HepG2 (cell line): Measurements from ENCODE around the gene TSPYL4. TPM values are rescaled to one million over a fixed set of nuclear protein-coding genes. Genes with fewer than 3 reads are reported as not detected.

Source experiments
- ATF6 ChIP-seq: sonication (generic); formaldehyde crosslinking; conservative IDR thresholded peaks from 2 replicates; pipeline ENCODE4 v1.4.0; 2020; ENCODE audit warnings: missing genetic modification reagents
- BCL6 ChIP-seq: IDR thresholded peaks from 2 replicates; pipeline ENCODE4 v1.6.1; 2016; ENCODE audit warnings: missing genetic modification reagents, missing compliant biosample characterization
- CENPT ChIP-seq: sonication (generic); formaldehyde crosslinking; IDR thresholded peaks from 2 replicates; pipeline ENCODE4 v1.8.0; 2022; ENCODE audit warnings: low read depth, mild to moderate bottlenecking, moderate library complexity, missing genetic modification reagents
- EHMT2 ChIP-seq: fragments of 200-600 bp; sonication (generic); IDR thresholded peaks from 2 replicates; pipeline ENCODE4 v1.7.0; 2017; ENCODE audit warnings: antibody characterized with exemption, low read depth, low read length, borderline replicate concordance
- ELF1 ChIP-seq: sonication (generic); formaldehyde crosslinking; IDR thresholded peaks from 2 replicates; pipeline ENCODE4 v1.4.0; 2020; ENCODE audit warnings: missing genetic modification reagents
- HDAC1 ChIP-seq: sonication (generic); formaldehyde crosslinking; IDR thresholded peaks from 2 replicates; pipeline ENCODE4 v1.5.1; 2020; ENCODE audit warnings: mild to moderate bottlenecking, missing genetic modification reagents
- KMT2A ChIP-seq: sonication (generic); formaldehyde crosslinking; IDR thresholded peaks from 2 replicates; pipeline ENCODE4 v1.4.0; 2020; ENCODE audit warnings: missing genetic modification reagents
- LCORL ChIP-seq, 2 experiments: fragments of 450-650 bp in 1 of 2; sonication (generic) in 1 of 2; formaldehyde crosslinking in 1 of 2; IDR thresholded peaks; 2 replicates each; pipeline versions ENCODE4 v1.5.0 to v1.6.1; 2017 to 2020; ENCODE audit warnings: antibody characterized with exemption in 1 of 2, missing genetic modification reagents in 1 of 2
- POLR2AphosphoS5 ChIP-seq: IDR thresholded peaks from 2 replicates; pipeline ENCODE4 v1.6.1; 2012; ENCODE audit warnings: low read depth, low read length
- RARA ChIP-seq: IDR thresholded peaks from 2 replicates; pipeline ENCODE4 v1.6.1; 2016; ENCODE audit warnings: missing genetic modification reagents, missing compliant biosample characterization
- RBM39 ChIP-seq: fragments of 200-400 bp; formaldehyde crosslinking; IDR thresholded peaks from one replicate; pipeline ENCODE4 v1.6.1; 2018; ENCODE audit warnings: antibody characterized with exemption, mild to moderate bottlenecking, low read depth, low read length; ENCODE audit not compliant: poor library complexity, severe bottlenecking
- TOE1 ChIP-seq: sonication (generic); formaldehyde crosslinking; IDR thresholded peaks from 2 replicates; pipeline ENCODE4 v1.4.0; 2020; ENCODE audit warnings: mild to moderate bottlenecking, missing genetic modification reagents
- YY1 ChIP-seq: IDR thresholded peaks from 2 replicates; pipeline ENCODE4 v1.6.1; 2011; ENCODE audit warnings: low read length, low read depth, moderate library complexity, mild to moderate bottlenecking; ENCODE audit not compliant: insufficient read depth, insufficient replicate concordance
- ZBTB34 ChIP-seq: sonication (generic); formaldehyde crosslinking; IDR thresholded peaks from 2 replicates; pipeline ENCODE4 v1.8.0; 2022; ENCODE audit warnings: mild to moderate bottlenecking, missing genetic modification reagents
- ZNF710 ChIP-seq: sonication (generic); formaldehyde crosslinking; IDR thresholded peaks from 2 replicates; pipeline ENCODE4 v1.5.0; 2020; ENCODE audit warnings: mild to moderate bottlenecking, missing genetic modification reagents, borderline replicate concordance
- ZNF883 ChIP-seq: sonication (generic); formaldehyde crosslinking; IDR thresholded peaks from 2 replicates; pipeline ENCODE4 v1.5.1; 2020; ENCODE audit warnings: mild to moderate bottlenecking, missing genetic modification reagents; ENCODE audit errors: not compliant biosample characterization
- polyA plus RNA-seq, 8 experiments: library from polyadenylated mRNA; depleted of rRNA in 3 of 8; stranded (reverse) in 7 of 8; unstranded in 1 of 8; fragments of >200 nt; fragmentation: Illumina TruSeq in 4 of 8; extraction: Trizol in 4 of 8; gene quantifications; 2 replicates each; pipeline versions ENCODE4 v1.2.1 to v1.2.3, GENCODE V29; 2011 to 2016; ENCODE audit warnings: low read depth in 4 of 8, missing spikeins in 1 of 8, mixed read lengths in 1 of 8; ENCODE audit not compliant: insufficient read depth in 1 of 8
- total RNA-seq, 5 experiments: library from RNA; depleted of rRNA; stranded (reverse); fragments of >200 nt; fragmentation: Illumina TruSeq; extraction: Trizol; gene quantifications; 2 replicates each; pipeline ENCODE4 v1.2.3, GENCODE V29; 2016; ENCODE audit warnings: low read depth in 1 of 5
- TF ChIP-seq, protein P1 (sequence below): sonication (generic); formaldehyde crosslinking; IDR thresholded peaks from 2 replicates; pipeline ENCODE4 v1.5.1; 2020; ENCODE audit warnings: mild to moderate bottlenecking, missing genetic modification reagents, moderate library complexity

The TSPYL4 gene
- total and polyA plus RNA-seq, 2 of the 13 experiments (the other 11 are each of a cell fraction or from before 2014, with no cell fraction given) = 18.0 to 19.7 TPM

- TF ChIP-seq, protein P1, sequence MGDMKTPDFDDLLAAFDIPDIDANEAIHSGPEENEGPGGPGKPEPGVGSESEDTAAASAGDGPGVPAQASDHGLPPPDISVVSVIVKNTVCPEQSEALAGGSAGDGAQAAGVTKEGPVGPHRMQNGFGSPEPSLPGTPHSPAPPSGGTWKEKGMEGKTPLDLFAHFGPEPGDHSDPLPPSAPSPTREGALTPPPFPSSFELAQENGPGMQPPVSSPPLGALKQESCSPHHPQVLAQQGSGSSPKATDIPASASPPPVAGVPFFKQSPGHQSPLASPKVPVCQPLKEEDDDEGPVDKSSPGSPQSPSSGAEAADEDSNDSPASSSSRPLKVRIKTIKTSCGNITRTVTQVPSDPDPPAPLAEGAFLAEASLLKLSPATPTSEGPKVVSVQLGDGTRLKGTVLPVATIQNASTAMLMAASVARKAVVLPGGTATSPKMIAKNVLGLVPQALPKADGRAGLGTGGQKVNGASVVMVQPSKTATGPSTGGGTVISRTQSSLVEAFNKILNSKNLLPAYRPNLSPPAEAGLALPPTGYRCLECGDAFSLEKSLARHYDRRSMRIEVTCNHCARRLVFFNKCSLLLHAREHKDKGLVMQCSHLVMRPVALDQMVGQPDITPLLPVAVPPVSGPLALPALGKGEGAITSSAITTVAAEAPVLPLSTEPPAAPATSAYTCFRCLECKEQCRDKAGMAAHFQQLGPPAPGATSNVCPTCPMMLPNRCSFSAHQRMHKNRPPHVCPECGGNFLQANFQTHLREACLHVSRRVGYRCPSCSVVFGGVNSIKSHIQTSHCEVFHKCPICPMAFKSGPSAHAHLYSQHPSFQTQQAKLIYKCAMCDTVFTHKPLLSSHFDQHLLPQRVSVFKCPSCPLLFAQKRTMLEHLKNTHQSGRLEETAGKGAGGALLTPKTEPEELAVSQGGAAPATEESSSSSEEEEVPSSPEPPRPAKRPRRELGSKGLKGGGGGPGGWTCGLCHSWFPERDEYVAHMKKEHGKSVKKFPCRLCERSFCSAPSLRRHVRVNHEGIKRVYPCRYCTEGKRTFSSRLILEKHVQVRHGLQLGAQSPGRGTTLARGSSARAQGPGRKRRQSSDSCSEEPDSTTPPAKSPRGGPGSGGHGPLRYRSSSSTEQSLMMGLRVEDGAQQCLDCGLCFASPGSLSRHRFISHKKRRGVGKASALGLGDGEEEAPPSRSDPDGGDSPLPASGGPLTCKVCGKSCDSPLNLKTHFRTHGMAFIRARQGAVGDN (CRISPR knock-in tag) = peak; percentile 98
- TF ChIP-seq BCL6 (CRISPR knock-in tag) = no peak; the same call in 1 of the 2 replicates
- peak; percentile 19; the same call in 1 of the 2 replicates for TF ChIP-seq ZBTB34 (CRISPR knock-in tag)
- TF ChIP-seq EHMT2 = no peak
- no peak for TF ChIP-seq LCORL (IDR thresholded peaks at IDR 0.05)
- TF ChIP-seq LCORL (CRISPR knock-in tag; IDR thresholded peaks at IDR 0.05) = peak; percentile 69
- TF ChIP-seq CENPT (CRISPR knock-in tag) = peak; percentile 11; the same call in 1 of the 2 replicates
- TF ChIP-seq RBM39 = peak; percentile 48
- TF ChIP-seq RARA (CRISPR knock-in tag) = 0 out of 2 replicates have a peak, but pooled peaks have one; percentile 9
- TF ChIP-seq YY1 = peak; percentile 62
- peak; percentile 16; the same call in 1 of the 2 replicates for TF ChIP-seq ELF1 (CRISPR knock-in tag)
- TF ChIP-seq ZNF883 = peak; percentile 93
- peak; percentile 58; the same call in 1 of the 2 replicates for TF ChIP-seq KMT2A (CRISPR knock-in tag)
- TF ChIP-seq HDAC1 (CRISPR knock-in tag) = peak; percentile 49; the same call in 1 of the 2 replicates
- TF ChIP-seq POLR2AphosphoS5 = peak; percentile 96
- 0 out of 2 replicates have a peak, but pooled peaks have one; percentile 37 for TF ChIP-seq ATF6 (CRISPR knock-in tag)
- TF ChIP-seq TOE1 (CRISPR knock-in tag) = 0 out of 2 replicates have a peak, but pooled peaks have one; percentile 13
- TF ChIP-seq ZNF710 (CRISPR knock-in tag) = peak; percentile 48; the same call in 1 of the 2 replicates
These were observed at the start of gene TSPYL4 (continued) for GRCh38 chr6:116253505-116254296.
